Measurements from ENCODE around the gene YPEL5. TPM values are rescaled to one million over a fixed set of nuclear protein-coding genes. Genes with fewer than 3 reads are reported as not detected.

Gene YPEL5
- total RNA-seq, 2 experiments from 2014 or later, result 28.0 to 28.4 TPM

GRCh38 chr2:30161929-30162706 is 15.3 kb downstream of the YPEL5 start:
- Mint-ChIP-seq H3K27ac (no peak overlapping the region), H3K9me3 (no peaks in the 10 kb centered on the region), H3K27me3 (no peaks in the 10 kb centered on the region), H3K4me3 (no peak overlapping the region), H3K4me1 (ENCODE audit: low read depth) (peaks cover 46% of the 10 kb centered on the region), H3K36me3 (ENCODE audit: low read depth) (peaks cover 28% of the 10 kb centered on the region)
- TF ChIP-seq, protein P1, sequence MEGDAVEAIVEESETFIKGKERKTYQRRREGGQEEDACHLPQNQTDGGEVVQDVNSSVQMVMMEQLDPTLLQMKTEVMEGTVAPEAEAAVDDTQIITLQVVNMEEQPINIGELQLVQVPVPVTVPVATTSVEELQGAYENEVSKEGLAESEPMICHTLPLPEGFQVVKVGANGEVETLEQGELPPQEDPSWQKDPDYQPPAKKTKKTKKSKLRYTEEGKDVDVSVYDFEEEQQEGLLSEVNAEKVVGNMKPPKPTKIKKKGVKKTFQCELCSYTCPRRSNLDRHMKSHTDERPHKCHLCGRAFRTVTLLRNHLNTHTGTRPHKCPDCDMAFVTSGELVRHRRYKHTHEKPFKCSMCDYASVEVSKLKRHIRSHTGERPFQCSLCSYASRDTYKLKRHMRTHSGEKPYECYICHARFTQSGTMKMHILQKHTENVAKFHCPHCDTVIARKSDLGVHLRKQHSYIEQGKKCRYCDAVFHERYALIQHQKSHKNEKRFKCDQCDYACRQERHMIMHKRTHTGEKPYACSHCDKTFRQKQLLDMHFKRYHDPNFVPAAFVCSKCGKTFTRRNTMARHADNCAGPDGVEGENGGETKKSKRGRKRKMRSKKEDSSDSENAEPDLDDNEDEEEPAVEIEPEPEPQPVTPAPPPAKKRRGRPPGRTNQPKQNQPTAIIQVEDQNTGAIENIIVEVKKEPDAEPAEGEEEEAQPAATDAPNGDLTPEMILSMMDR (IDR thresholded peaks at IDR 0.05), result no peak
- intact Hi-C loops (cut with micrococcal nuclease), result no loop called here
- ChIA-PET CTCF (interaction anchor here (0.7 to 9.6 kb wide), 8 partner anchors 12 to 1172 kb away, joined by 3 to 563 read pairs (median 30); partner anchors contain the start of gene YPEL5), POLR2A (interaction anchor here (3.1 kb wide), 1 partner anchor 14 kb away, joined by 15 read pairs; no protein-coding TSS in a partner anchor)
- no peak for DNase-seq
- ATAC-seq, result no peak

DNA sequence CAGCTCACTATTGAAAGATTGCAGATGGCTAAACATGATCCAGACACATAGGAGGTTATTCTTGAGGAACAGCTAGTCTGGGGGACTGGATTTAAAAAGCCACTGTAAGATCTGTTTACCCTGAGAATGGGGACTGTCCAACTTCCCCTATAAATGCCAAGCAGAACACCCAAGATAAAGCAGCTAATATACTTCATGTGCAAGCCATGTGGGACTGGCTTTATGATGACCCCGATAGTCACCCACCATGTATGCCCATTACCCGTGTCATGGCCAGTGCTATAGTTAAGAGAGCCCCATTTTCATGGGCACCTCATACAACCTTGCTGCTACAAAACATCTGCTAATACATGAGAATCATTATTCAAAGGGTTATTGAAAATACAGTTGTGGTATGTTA is 16.0 kb downstream of the YPEL5 start:
- TF ChIP-seq, protein P1 (IDR thresholded peaks at IDR 0.05), result no peak
- ATAC-seq (no peak), DNase-seq (no peak)
- Mint-ChIP-seq H3K4me3 (no peak overlapping the region), H3K9me3 (no peaks in the 10 kb centered on the region), H3K27ac (no peak overlapping the region), H3K4me1 (ENCODE audit: low read depth) (peaks cover 39% of the 10 kb centered on the region), H3K36me3 (ENCODE audit: low read depth) (peaks cover 21% of the 10 kb centered on the region), H3K27me3 (no peaks in the 10 kb centered on the region)
- intact Hi-C loops (cut with micrococcal nuclease), result no loop called here
- ChIA-PET CTCF (interaction anchor here (1.0 to 9.6 kb wide), 5 partner anchors 13 to 546 kb away, joined by 3 to 563 read pairs (median 94); partner anchors contain the start of gene YPEL5), POLR2A (interaction anchor here (3.1 kb wide), 1 partner anchor 14 kb away, joined by 15 read pairs; no protein-coding TSS in a partner anchor)

GRCh38 chr2:30164131-30164925 is 17.5 kb downstream of the YPEL5 start:
- Mint-ChIP-seq H3K4me3 (no peak overlapping the region), H3K9me3 (no peaks in the 10 kb centered on the region), H3K27ac (no peak overlapping the region), H3K27me3 (no peaks in the 10 kb centered on the region), H3K36me3 (ENCODE audit: low read depth) (peaks cover 9% of the 10 kb centered on the region), H3K4me1 (ENCODE audit: low read depth) (peaks cover 26% of the 10 kb centered on the region)
- ATAC-seq (no peak), DNase-seq (no peak)
- intact Hi-C loops (cut with micrococcal nuclease), result no loop called here
- POLR2A ChIA-PET, result interaction anchor here (1.0 to 3.1 kb wide), 10 partner anchors 9 to 549 kb away, joined by 3 to 15 read pairs (median 4); no protein-coding TSS in a partner anchor
- TF ChIP-seq, protein P1 (IDR thresholded peaks at IDR 0.05), result no peak
- CTCF ChIA-PET, result interaction anchor here (0.6 to 9.6 kb wide), 109 partner anchors 8 to 1654 kb away, joined by 3 to 563 read pairs (median 5); partner anchors contain the start of genes LBH, LCLAT1 and YPEL5

- TF ChIP-seq, protein P1 (IDR thresholded peaks at IDR 0.05), result peak; percentile 82
- DNase-seq (peak; percentile 80), ATAC-seq (peak; percentile 100)
- peaks cover 21% of the 10 kb centered on the region for H3K4me1 Mint-ChIP-seq (ENCODE audit: low read depth)
- intact Hi-C loops (cut with micrococcal nuclease), result loop anchor here (1.0 kb wide), 1 partner anchor 542 kb away; no protein-coding TSS in a partner anchor
- ChIA-PET POLR2A (interaction anchor here (1.0 to 3.1 kb wide), 10 partner anchors 10 to 548 kb away, joined by 3 to 15 read pairs (median 4); no protein-coding TSS in a partner anchor), CTCF (interaction anchor here (0.6 to 9.6 kb wide), 119 partner anchors 9 to 1655 kb away, joined by 3 to 563 read pairs (median 4); partner anchors contain the start of genes LBH, LCLAT1 and YPEL5)
- no peaks in the 10 kb centered on the region for H3K9me3 Mint-ChIP-seq
- no peak overlapping the region for H3K27ac Mint-ChIP-seq
- no peaks in the 10 kb centered on the region for H3K27me3 Mint-ChIP-seq
- peaks cover 4% of the 10 kb centered on the region for H3K36me3 Mint-ChIP-seq (ENCODE audit: low read depth)
- H3K4me3 Mint-ChIP-seq, result no peak overlapping the region
These were observed 18.3 kb downstream of the YPEL5 start for GRCh38 chr2:30165050-30165520.

All from activated CD8-positive, alpha-beta T cell treated with anti-CD3 and anti-CD28 coated beads for 36 hours (primary cell).